CD4-positive, alpha-beta T cell treated with Interleukin-4 for 1 hour (primary cell): ENCODE data around the gene PFAS.
A peak's percentile ranks its signal among the peaks of the same experiment; 100 is the strongest.
"Not testable (repeated sequence)": the region's sequence is repeated elsewhere in the genome, so short reads cannot be mapped to it uniquely, and the experiment has no call there.

ENCODE experiments used
- DNase-seq, 2 donors: peaks; one replicate each; pipeline ENCODE4 v3.0.0-alpha.2; 2020 to 2022

Gene PFAS, protein sequence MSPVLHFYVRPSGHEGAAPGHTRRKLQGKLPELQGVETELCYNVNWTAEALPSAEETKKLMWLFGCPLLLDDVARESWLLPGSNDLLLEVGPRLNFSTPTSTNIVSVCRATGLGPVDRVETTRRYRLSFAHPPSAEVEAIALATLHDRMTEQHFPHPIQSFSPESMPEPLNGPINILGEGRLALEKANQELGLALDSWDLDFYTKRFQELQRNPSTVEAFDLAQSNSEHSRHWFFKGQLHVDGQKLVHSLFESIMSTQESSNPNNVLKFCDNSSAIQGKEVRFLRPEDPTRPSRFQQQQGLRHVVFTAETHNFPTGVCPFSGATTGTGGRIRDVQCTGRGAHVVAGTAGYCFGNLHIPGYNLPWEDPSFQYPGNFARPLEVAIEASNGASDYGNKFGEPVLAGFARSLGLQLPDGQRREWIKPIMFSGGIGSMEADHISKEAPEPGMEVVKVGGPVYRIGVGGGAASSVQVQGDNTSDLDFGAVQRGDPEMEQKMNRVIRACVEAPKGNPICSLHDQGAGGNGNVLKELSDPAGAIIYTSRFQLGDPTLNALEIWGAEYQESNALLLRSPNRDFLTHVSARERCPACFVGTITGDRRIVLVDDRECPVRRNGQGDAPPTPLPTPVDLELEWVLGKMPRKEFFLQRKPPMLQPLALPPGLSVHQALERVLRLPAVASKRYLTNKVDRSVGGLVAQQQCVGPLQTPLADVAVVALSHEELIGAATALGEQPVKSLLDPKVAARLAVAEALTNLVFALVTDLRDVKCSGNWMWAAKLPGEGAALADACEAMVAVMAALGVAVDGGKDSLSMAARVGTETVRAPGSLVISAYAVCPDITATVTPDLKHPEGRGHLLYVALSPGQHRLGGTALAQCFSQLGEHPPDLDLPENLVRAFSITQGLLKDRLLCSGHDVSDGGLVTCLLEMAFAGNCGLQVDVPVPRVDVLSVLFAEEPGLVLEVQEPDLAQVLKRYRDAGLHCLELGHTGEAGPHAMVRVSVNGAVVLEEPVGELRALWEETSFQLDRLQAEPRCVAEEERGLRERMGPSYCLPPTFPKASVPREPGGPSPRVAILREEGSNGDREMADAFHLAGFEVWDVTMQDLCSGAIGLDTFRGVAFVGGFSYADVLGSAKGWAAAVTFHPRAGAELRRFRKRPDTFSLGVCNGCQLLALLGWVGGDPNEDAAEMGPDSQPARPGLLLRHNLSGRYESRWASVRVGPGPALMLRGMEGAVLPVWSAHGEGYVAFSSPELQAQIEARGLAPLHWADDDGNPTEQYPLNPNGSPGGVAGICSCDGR (N-terminal part only)

DNA sequence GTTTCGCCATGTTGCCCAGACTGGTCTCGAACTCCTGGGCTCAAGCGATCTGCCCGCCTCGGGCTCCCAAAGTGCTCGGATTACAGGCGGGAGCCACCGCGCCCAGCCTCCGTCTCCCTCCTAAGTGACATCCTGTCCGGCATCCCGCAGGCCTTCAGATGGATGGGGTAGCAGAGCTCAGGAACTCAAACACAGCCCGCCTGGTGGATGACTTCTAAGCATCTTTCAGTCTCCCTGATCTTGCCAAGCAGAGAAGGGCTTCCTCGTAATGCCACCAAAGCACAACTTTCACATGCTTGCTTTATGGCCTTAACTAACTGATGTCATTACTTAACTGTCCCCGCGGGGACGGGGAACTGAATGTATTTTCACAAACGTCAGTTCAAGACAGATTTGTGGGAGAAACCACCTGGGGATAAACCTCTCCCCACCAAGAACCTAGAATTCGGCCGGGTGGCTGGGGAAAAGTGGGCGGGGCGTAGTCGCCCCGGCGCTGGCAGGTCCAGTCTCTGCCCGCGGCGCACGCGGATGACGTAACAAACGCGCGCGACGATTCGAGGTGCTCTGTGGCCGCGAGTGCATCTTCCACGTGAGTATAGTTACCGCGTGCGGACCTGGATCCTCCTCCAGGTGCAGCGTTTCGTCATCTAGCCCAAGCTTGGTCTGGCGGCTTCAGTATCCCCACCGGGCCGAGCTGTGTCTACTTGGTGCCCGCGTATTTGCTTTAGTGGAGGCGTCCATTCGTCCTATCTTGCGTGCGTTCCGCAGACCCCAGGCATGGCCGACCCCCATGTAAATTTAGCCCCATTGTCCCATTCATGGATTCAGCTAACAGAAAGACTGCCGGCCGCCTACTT, at the start of gene PFAS:
TSS of gene PFAS (plus strand) at position 539 of the 857 bp plus-strand sequence. CDS start 4,649 bp downstream, outside the sequence.
- peak; percentile 94 for DNase-seq

- DNase-seq: no peak
Measured at GRCh38 chr17:8204761-8205555, 44.1 kb upstream of the PFAS start.

DNA sequence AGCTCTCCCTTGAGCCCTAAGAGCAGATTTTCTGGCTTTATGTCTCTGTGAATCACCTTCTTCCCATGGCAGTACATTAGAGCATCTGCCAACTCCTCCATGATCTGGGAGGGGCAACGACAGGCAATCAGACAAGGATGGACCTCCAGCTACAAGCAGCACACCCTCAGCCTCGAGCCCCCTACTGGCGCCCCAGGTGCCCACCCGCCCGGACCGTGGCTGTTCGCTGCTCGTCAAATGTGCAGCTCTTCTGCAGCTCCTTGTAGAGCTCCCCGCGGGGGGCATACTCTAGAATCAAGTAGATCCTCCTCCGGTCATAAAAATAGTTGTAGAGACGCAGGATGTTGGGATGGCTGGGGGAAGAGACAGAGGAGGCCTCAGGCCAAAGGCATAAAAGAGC, 42.6 kb upstream of the PFAS start:
- DNase-seq: no peak

DNA sequence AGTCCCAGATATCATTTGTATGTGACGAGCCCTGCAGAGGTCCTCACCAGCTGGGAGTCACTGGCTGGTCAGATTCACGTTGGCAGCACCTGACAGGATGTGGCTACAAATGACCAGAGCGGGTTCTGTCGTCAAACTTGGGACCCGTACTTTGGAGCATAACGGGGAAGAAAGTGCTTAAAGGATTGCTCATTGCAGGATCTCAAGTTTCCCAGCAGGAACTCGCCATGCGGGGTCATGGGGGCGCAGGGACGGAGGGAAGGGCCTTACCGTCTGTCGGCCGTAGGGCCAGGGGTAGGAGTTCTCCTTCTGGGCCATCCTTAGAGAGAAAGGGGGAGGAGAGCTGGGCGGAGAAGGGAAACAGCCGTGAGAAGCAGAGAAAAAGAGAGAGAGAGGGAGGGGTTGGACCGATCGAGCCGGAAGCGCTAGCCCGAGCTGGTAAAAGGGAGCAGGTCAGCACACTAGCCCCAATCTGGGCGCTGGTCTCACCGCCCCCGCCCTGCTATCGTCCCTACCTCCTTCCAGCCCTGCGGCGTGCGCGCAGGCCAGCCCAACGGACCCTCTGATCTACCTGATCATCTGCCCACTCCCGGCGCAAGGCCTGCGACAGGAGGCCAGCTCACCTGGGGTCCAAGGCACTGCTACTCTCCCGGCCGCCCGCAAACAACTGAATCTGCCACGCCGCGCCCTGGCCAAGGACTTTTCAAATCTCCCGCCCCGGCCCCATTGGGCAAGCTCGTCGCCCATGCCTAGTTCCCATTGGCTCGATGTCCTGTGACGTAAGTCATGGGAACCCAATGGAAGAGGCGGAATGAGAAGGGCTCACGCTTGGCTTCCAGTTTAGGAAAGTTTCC, 39.0 kb upstream of the PFAS start, which contains the start of gene AURKB:
TSS of gene AURKB (minus strand) at position 669 of the 854 bp plus-strand sequence. CDS start at position 318, 351 bp downstream.
- peak; percentile 96 for DNase-seq

DNA sequence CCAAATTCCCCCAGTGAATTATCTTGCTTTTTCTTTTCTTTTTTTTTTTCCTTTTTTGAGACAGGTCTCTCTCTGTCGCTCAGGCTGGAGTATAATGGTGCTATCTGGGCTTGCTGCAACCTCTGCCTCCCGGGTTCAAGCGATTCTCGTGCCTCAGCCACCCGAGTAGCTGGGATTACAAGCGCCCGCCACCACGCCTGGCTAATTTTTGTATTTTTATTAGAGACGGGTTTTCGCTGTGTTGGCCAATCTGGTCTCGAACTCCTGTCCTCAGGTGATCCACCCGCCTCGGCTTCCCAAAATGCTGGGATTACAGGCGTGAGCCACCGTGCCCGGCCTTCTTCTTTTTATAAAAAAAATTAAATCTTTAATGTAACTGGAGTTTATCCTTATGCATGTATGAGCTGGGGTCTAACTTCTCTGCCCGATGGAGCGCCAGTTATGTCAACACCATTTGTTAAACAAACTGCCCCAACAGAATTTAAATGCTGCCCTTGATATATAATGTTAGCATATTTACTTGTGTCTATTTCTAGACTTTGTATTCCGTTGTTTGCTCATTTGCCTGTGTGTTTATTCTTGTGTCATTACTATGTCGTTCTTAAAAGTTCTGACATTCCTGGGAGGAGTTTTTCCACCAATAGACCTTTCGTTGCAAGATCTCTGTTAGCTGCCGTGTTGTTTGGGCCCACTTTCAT, 38.2 kb upstream of the PFAS start:
- DNase-seq: no peak

- no peak for DNase-seq
Measured at GRCh38 chr17:8212312-8213180, 36.5 kb upstream of the PFAS start.

- not testable (repeated sequence) for DNase-seq
Measured at GRCh38 chr17:8214000-8214399, 35.1 kb upstream of the PFAS start.

- DNase-seq: peak; percentile 92 to 93
Measured at GRCh38 chr17:8220783-8221662, 28.1 kb upstream of the PFAS start.

GRCh38 chr17:8221663-8222379, 27.3 kb upstream of the PFAS start:
- DNase-seq: peak; percentile 93 to 96

GRCh38 chr17:8222380-8222629, 26.8 kb upstream of the PFAS start:
- no peak for DNase-seq

- DNase-seq: peak; percentile 93
Measured at GRCh38 chr17:8222630-8223355, 26.3 kb upstream of the PFAS start.

GRCh38 chr17:8223356-8224126, 25.5 kb upstream of the PFAS start:
- peak; percentile 61 to 62 for DNase-seq

GRCh38 chr17:8224891-8225812, 23.9 kb upstream of the PFAS start:
- DNase-seq: no peak
